ENCODE results near the gene HCST.

HCST gene

DNA sequence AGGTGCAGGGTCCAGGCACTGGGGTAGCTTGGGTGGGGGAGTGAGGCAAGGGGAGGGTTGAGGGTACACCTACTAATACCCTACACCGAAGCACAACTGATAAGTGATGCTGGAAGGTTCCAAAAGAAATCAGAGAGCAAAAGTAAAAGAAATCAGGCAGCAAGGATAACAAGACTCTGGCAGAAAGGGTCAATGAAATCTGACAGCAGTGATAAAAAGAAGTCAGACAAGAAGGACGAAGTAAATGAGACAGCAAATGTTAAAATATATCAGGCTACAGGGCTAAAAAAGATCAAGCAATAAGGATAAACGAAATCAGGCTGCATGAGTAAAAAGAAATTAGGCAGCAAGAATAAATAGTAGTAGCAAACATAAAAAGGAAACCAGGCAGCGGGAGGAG is 38.5 kb downstream of the HCST start:
- DNase-seq (ENCODE audit: low read depth), result no peak
- TF ChIP-seq, protein P1, sequence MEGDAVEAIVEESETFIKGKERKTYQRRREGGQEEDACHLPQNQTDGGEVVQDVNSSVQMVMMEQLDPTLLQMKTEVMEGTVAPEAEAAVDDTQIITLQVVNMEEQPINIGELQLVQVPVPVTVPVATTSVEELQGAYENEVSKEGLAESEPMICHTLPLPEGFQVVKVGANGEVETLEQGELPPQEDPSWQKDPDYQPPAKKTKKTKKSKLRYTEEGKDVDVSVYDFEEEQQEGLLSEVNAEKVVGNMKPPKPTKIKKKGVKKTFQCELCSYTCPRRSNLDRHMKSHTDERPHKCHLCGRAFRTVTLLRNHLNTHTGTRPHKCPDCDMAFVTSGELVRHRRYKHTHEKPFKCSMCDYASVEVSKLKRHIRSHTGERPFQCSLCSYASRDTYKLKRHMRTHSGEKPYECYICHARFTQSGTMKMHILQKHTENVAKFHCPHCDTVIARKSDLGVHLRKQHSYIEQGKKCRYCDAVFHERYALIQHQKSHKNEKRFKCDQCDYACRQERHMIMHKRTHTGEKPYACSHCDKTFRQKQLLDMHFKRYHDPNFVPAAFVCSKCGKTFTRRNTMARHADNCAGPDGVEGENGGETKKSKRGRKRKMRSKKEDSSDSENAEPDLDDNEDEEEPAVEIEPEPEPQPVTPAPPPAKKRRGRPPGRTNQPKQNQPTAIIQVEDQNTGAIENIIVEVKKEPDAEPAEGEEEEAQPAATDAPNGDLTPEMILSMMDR (IDR thresholded peaks at IDR 0.05; ENCODE audit: control insufficient read depth, insufficient read depth, low read depth, low read length, missing control alignments), result no peak
- H3K4me3 ChIP-seq (ENCODE audit: control insufficient read depth, low read depth, low read length), result no peak overlapping the region

DNA sequence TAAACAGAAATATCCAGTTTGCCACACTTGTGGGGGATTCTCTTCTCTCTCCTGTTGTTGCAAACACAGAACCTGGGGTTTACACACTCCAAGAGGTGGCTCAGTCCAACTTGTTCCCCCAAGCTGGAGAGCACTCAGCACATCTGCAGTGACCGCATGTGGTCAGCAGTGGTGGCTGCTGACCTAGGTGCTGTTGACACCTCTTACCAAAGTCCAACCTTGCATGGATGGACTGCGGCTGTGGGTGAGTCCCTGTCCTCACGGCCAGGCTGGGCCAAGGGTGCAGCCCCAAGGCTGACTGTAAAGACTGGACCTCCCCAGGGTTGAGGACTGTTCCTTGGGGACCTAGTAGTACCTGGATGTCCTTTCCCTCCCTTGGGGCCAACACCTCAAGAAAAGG is 39.9 kb downstream of the HCST start:
- no peak overlapping the region for H3K4me3 ChIP-seq (ENCODE audit: control insufficient read depth, low read depth, low read length)
- TF ChIP-seq, protein P1 (IDR thresholded peaks at IDR 0.05; ENCODE audit: control insufficient read depth, insufficient read depth, low read depth, low read length, missing control alignments), result no peak
- DNase-seq (ENCODE audit: low read depth), result no peak

- DNase-seq (ENCODE audit: low read depth), result no peak
- TF ChIP-seq, protein P1 (IDR thresholded peaks at IDR 0.05; ENCODE audit: control insufficient read depth, insufficient read depth, low read depth, low read length, missing control alignments), result no peak
Measured at GRCh38 chr19:35943321-35944301, 41.3 kb downstream of the HCST start.

GRCh38 chr19:35944556-35944955 is 42.2 kb downstream of the HCST start:
- H3K4me3 ChIP-seq (ENCODE audit: control insufficient read depth, low read depth, low read length), result no peak overlapping the region
- no peak for DNase-seq (ENCODE audit: low read depth)
- TF ChIP-seq, protein P1 (IDR thresholded peaks at IDR 0.05; ENCODE audit: control insufficient read depth, insufficient read depth, low read depth, low read length, missing control alignments), result no peak

More at GRCh38 chr19:35943321-35944301, 41.3 kb downstream of the HCST start:
- no peak overlapping the region for H3K4me3 ChIP-seq (ENCODE audit: control insufficient read depth, low read depth, low read length)

DNA sequence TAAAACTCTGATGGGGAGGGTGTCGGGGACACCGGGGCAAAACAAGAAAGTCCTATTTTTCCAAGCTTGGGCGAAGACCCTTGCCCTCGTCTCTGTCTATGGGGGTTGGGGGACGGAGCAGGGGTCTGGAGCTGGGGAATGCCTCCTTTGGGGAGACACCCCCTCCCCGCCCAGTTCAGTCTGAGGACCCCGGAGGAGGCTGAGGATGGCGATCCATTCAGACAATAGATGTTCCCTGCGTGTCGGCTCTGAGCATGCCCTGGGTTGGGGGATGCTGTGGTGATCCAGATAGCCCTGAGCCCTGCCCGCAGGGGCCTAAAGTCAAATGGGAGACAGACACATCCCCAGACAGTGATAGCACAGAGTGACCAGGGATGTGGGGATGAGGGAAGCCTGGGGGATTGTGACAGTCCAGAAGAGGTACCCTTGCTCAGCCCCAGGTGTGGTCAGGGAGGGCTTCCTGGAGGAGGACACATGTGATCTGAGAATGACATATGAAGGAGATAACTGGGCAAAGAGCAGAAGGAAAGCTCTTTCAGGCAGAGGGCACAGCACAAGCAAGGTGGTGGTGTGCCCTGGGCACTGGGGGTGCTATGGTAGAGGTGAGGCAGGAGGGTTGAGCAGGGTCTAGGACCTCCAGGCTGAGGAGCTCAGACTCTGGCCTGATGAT is 42.9 kb downstream of the HCST start:
- H3K4me3 ChIP-seq (ENCODE audit: control insufficient read depth, low read depth, low read length), result no peak overlapping the region
- DNase-seq (ENCODE audit: low read depth), result no peak
- TF ChIP-seq, protein P1 (IDR thresholded peaks at IDR 0.05; ENCODE audit: control insufficient read depth, insufficient read depth, low read depth, low read length, missing control alignments), result no peak

GRCh38 chr19:35946203-35946602 is 43.9 kb downstream of the HCST start:
- H3K4me3 ChIP-seq (ENCODE audit: control insufficient read depth, low read depth, low read length), result no peak overlapping the region
- TF ChIP-seq, protein P1 (IDR thresholded peaks at IDR 0.05; ENCODE audit: control insufficient read depth, insufficient read depth, low read depth, low read length, missing control alignments), result no peak
- no peak for DNase-seq (ENCODE audit: low read depth)

All from AG09309 (cell line).